ENCODE data around the gene LSAMP. TPM values are rescaled to one million over a fixed set of nuclear protein-coding genes. Genes with fewer than 3 reads are reported as not detected.

LSAMP gene
- total and polyA plus RNA-seq, 2 donors (not counting 3 experiments of a cell fraction or from before 2014, with no cell fraction given) = not detected

DNA sequence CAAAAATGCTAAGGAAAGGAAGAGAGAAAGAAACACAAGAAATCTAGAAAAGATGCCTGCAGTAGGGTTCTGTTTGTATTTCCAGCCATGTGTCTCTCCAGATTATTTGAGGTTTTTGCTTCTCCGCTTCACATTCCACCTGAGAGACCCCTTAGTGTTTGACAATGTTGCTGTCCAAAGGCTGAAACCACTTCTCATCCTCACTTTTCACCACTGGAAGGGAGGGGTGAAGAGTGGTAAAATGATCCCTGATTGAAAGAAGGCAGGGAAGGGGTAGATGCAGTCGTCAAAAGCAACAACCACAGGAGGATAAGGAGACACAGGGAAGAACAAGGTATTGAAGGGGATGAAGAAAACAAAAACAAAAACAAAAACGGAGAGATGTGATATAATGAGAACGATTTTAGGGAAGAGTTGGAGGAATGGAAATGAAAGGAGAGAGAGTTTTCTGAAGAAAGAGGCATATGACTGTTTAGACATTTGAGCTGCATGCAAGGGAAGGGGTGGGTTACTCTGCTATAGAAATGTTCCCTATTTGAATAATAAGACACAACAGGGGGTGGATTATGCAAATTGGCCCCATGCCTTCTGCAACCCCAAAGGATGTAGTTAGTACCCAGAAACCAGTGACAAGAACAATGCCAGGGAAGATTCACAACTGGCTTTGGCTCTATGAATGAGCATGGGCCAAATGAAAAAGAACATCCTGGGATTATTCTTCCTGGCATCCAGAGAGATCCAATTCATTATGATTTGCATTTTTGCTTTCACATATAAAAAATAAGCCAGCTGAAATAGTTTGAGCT is 586.1 kb downstream of the LSAMP start:
- intact Hi-C loops (cut with micrococcal nuclease) = no loop called here
- TF ChIP-seq, protein P1, sequence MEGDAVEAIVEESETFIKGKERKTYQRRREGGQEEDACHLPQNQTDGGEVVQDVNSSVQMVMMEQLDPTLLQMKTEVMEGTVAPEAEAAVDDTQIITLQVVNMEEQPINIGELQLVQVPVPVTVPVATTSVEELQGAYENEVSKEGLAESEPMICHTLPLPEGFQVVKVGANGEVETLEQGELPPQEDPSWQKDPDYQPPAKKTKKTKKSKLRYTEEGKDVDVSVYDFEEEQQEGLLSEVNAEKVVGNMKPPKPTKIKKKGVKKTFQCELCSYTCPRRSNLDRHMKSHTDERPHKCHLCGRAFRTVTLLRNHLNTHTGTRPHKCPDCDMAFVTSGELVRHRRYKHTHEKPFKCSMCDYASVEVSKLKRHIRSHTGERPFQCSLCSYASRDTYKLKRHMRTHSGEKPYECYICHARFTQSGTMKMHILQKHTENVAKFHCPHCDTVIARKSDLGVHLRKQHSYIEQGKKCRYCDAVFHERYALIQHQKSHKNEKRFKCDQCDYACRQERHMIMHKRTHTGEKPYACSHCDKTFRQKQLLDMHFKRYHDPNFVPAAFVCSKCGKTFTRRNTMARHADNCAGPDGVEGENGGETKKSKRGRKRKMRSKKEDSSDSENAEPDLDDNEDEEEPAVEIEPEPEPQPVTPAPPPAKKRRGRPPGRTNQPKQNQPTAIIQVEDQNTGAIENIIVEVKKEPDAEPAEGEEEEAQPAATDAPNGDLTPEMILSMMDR (IDR thresholded peaks at IDR 0.05; ENCODE audit: extremely low read depth in 1 of 2, insufficient read depth in 1 of 2, low read depth in 1 of 2, low read length in 2 of 2) = no peak
- Histone ChIP-seq H3K4me3 (replicated peaks in 1 of 3; ENCODE audit: insufficient read depth in 1 of 3, low read depth in 1 of 3, low read length in 3 of 3) (no peak overlapping the region), H3K79me2 (ENCODE audit: control insufficient read depth, insufficient read depth, low read length) (no peaks in the 10 kb centered on the region), H4K20me1 (replicated peaks; ENCODE audit: control insufficient read depth, extremely low read depth, insufficient read depth, low read length) (no peaks in the 10 kb centered on the region), H3K27ac (ENCODE audit: insufficient read depth, low read depth, low read length) (no peak overlapping the region), H3K9me3 (replicated peaks; ENCODE audit: control insufficient read depth, insufficient read depth, low read length) (no peaks in the 10 kb centered on the region), H3K9ac (replicated peaks; ENCODE audit: extremely low read depth, insufficient read depth, low read length) (no peak overlapping the region), H3K36me3 (ENCODE audit: control insufficient read depth in 2 of 2, extremely low read depth in 1 of 2, insufficient read depth in 2 of 2, low read length in 2 of 2) (no peaks in the 10 kb centered on the region), H3K27me3 (ENCODE audit: control insufficient read depth in 2 of 2, insufficient read depth in 2 of 2, low read length in 2 of 2) (no peaks in the 10 kb centered on the region), H2AFZ (ENCODE audit: low read depth, low read length) (no peak overlapping the region), H3K4me2 (ENCODE audit: insufficient read depth, low read length) (no peak overlapping the region), H3K9me1 (replicated peaks; ENCODE audit: control insufficient read depth, extremely low read depth, insufficient read depth, low read length) (no peaks in the 10 kb centered on the region), H3K4me1 (ENCODE audit: control insufficient read depth, extremely low read depth, insufficient read depth, low read length) (no peaks in the 10 kb centered on the region)
- DNase-seq (ENCODE audit: low read depth, low spot score) = no peak
- POLR2A ChIA-PET = no interaction called here
- dilution Hi-C loops (cut with MboI; ENCODE audit: extremely low pct_ligation_motif_present, low sequenced_read_pairs) = no loop called here
- no peak for FAIRE-seq
- no TSS peak for BruUV-seq (replicated peaks)
- CTCF ChIA-PET = no interaction called here

DNA sequence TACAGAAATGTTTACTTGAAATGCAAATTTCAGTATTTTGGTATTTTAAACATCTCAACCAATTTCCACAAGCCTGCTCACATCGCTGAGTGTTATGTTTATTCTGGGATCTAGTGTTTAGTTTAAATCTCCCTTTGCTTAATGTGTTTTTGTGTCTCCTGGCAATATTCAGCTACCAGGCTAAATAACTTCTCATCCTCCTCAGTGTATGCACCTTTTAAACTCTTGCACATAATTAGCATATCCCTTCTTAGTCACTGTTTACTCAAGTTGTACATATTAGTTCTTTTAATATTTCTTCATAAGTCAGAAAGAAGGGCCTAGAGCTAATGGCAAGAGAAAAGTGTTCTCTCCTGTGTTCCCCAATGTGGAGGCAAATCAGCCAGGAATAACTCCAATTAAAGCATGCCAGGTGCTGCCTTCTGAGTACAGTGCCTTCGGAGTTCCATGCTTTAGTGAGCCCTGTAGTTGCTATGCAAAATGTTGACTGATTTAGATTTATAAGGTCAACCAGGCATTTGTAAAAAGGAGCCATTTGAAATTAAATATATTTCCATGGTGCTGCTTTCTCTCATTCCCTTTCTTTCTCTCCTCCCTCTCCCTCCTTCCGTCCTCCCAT is 587.7 kb downstream of the LSAMP start:
- intact Hi-C loops (cut with micrococcal nuclease) (no loop called here), dilution Hi-C loops (cut with MboI; ENCODE audit: extremely low pct_ligation_motif_present, low sequenced_read_pairs) (no loop called here)
- Histone ChIP-seq H3K9me3 (replicated peaks; ENCODE audit: control insufficient read depth, insufficient read depth, low read length) (no peaks in the 10 kb centered on the region), H3K27me3 (ENCODE audit: control insufficient read depth in 2 of 2, insufficient read depth in 2 of 2, low read length in 2 of 2) (no peaks in the 10 kb centered on the region), H3K4me3 (replicated peaks in 1 of 3; ENCODE audit: insufficient read depth in 1 of 3, low read depth in 1 of 3, low read length in 3 of 3) (no peak overlapping the region), H3K36me3 (ENCODE audit: control insufficient read depth in 2 of 2, extremely low read depth in 1 of 2, insufficient read depth in 2 of 2, low read length in 2 of 2) (no peaks in the 10 kb centered on the region), H3K9ac (replicated peaks; ENCODE audit: extremely low read depth, insufficient read depth, low read length) (no peak overlapping the region), H3K4me2 (ENCODE audit: insufficient read depth, low read length) (no peak overlapping the region), H3K27ac (ENCODE audit: insufficient read depth, low read depth, low read length) (no peak overlapping the region), H3K79me2 (ENCODE audit: control insufficient read depth, insufficient read depth, low read length) (no peaks in the 10 kb centered on the region), H3K9me1 (replicated peaks; ENCODE audit: control insufficient read depth, extremely low read depth, insufficient read depth, low read length) (no peaks in the 10 kb centered on the region), H3K4me1 (ENCODE audit: control insufficient read depth, extremely low read depth, insufficient read depth, low read length) (no peaks in the 10 kb centered on the region), H2AFZ (ENCODE audit: low read depth, low read length) (no peak overlapping the region), H4K20me1 (replicated peaks; ENCODE audit: control insufficient read depth, extremely low read depth, insufficient read depth, low read length) (no peaks in the 10 kb centered on the region)
- BruUV-seq (replicated peaks) = no TSS peak
- FAIRE-seq = no peak
- TF ChIP-seq, protein P2, sequence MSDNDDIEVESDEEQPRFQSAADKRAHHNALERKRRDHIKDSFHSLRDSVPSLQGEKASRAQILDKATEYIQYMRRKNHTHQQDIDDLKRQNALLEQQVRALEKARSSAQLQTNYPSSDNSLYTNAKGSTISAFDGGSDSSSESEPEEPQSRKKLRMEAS (IDR thresholded peaks at IDR 0.05; ENCODE audit: insufficient read depth, insufficient read length) = no peak
- no peak for TF ChIP-seq JUN (IDR thresholded peaks at IDR 0.05; ENCODE audit: borderline replicate concordance, insufficient read depth, insufficient read length, low read depth)
- no peak for TF ChIP-seq POLR2A (IDR thresholded peaks at IDR 0.05; ENCODE audit: low read depth, low read length)
- no peak for TF ChIP-seq FOS (IDR thresholded peaks at IDR 0.05; ENCODE audit: borderline replicate concordance, insufficient read depth, low read length)
- no peak for TF ChIP-seq GATA2 (IDR thresholded peaks at IDR 0.05; ENCODE audit: insufficient read depth, insufficient read length, low read depth, low read length)
- no peak for TF ChIP-seq POLR2AphosphoS5 (IDR thresholded peaks at IDR 0.05; ENCODE audit: insufficient read depth, low read depth, low read length)
- TF ChIP-seq EZH2 (IDR thresholded peaks at IDR 0.05; ENCODE audit: borderline replicate concordance, low read depth, low read length, severe bottlenecking) = no peak
- TF ChIP-seq, protein P1 (IDR thresholded peaks at IDR 0.05; ENCODE audit: extremely low read depth in 1 of 2, insufficient read depth in 1 of 2, low read depth in 1 of 2, low read length in 2 of 2) = no peak
- no peak for TF ChIP-seq MYC (IDR thresholded peaks at IDR 0.05; ENCODE audit: low read depth, low read length)
- ChIA-PET POLR2A (no interaction called here), CTCF (no interaction called here)
- DNase-seq (ENCODE audit: low read depth, low spot score) = no peak
